Measurements from ENCODE around the gene GAD2.

The GAD2 gene

GRCh38 chr10:26216585-26217395 lies at the start of gene GAD2:
Gene GAD2, plus strand, starts transcription at chr10:26216774. Its CDS starts 36 bp downstream, at chr10:26216810.
- H3K4me3 ChIP-seq (ENCODE audit: low read length), result no peak within 1 kb of the TSS
- no peak for TF ChIP-seq ZNF274 (IDR thresholded peaks at IDR 0.05; ENCODE audit: low read depth, low read length)

GRCh38 chr10:26169466-26169865 lies 47.1 kb upstream of the GAD2 start:
- H3K4me3 ChIP-seq (ENCODE audit: low read length), result no peak overlapping the region
- TF ChIP-seq ZNF274 (IDR thresholded peaks at IDR 0.05; ENCODE audit: low read depth, low read length), result no peak

- TF ChIP-seq ZNF274 (IDR thresholded peaks at IDR 0.05; ENCODE audit: low read depth, low read length), result no peak
- H3K4me3 ChIP-seq (ENCODE audit: low read length), result no peak overlapping the region
These were observed 44.4 kb upstream of the GAD2 start for GRCh38 chr10:26172131-26172530.

- no peak overlapping the region for H3K4me3 ChIP-seq (ENCODE audit: low read length)
- no peak for TF ChIP-seq ZNF274 (IDR thresholded peaks at IDR 0.05; ENCODE audit: low read depth, low read length)
These were observed 42.7 kb upstream of the GAD2 start for GRCh38 chr10:26173837-26174236.

GRCh38 chr10:26177341-26177740 lies 39.2 kb upstream of the GAD2 start:
- H3K4me3 ChIP-seq (ENCODE audit: low read length), result no peak overlapping the region
- no peak for TF ChIP-seq ZNF274 (IDR thresholded peaks at IDR 0.05; ENCODE audit: low read depth, low read length)

GRCh38 chr10:26194275-26194674 lies 22.3 kb upstream of the GAD2 start:
- no peak for TF ChIP-seq ZNF274 (IDR thresholded peaks at IDR 0.05; ENCODE audit: low read depth, low read length)
- no peak overlapping the region for H3K4me3 ChIP-seq (ENCODE audit: low read length)

- TF ChIP-seq ZNF274 (IDR thresholded peaks at IDR 0.05; ENCODE audit: low read depth, low read length), result no peak
- H3K4me3 ChIP-seq (ENCODE audit: low read length), result no peak overlapping the region
These were observed 19.3 kb upstream of the GAD2 start for GRCh38 chr10:26197248-26197647.

- no peak for TF ChIP-seq ZNF274 (IDR thresholded peaks at IDR 0.05; ENCODE audit: low read depth, low read length)
These were observed 18.5 kb upstream of the GAD2 start for GRCh38 chr10:26198119-26198518.

GRCh38 chr10:26199841-26200240 lies 16.7 kb upstream of the GAD2 start:
- TF ChIP-seq ZNF274 (IDR thresholded peaks at IDR 0.05; ENCODE audit: low read depth, low read length), result no peak
- no peak overlapping the region for H3K4me3 ChIP-seq (ENCODE audit: low read length)

More at GRCh38 chr10:26198119-26198518, 18.5 kb upstream of the GAD2 start:
- no peak overlapping the region for H3K4me3 ChIP-seq (ENCODE audit: low read length)

GRCh38 chr10:26205223-26205622 lies 11.4 kb upstream of the GAD2 start:
- TF ChIP-seq ZNF274 (IDR thresholded peaks at IDR 0.05; ENCODE audit: low read depth, low read length), result no peak
- no peak overlapping the region for H3K4me3 ChIP-seq (ENCODE audit: low read length)

GRCh38 chr10:26211781-26212444 lies 4.7 kb upstream of the GAD2 start:
- H3K4me3 ChIP-seq (ENCODE audit: low read length), result no peak overlapping the region

GRCh38 chr10:26212511-26212910 lies 4.1 kb upstream of the GAD2 start:
- no peak for TF ChIP-seq ZNF274 (IDR thresholded peaks at IDR 0.05; ENCODE audit: low read depth, low read length)
- no peak overlapping the region for H3K4me3 ChIP-seq (ENCODE audit: low read length)

More at GRCh38 chr10:26211781-26212444, 4.7 kb upstream of the GAD2 start:
- no peak for TF ChIP-seq ZNF274 (IDR thresholded peaks at IDR 0.05; ENCODE audit: low read depth, low read length)

GRCh38 chr10:26213157-26213800 lies 3.3 kb upstream of the GAD2 start:
- H3K4me3 ChIP-seq (ENCODE audit: low read length), result no peak overlapping the region
- TF ChIP-seq ZNF274 (IDR thresholded peaks at IDR 0.05; ENCODE audit: low read depth, low read length), result no peak

- no peak overlapping the region for H3K4me3 ChIP-seq (ENCODE audit: low read length)
- no peak for TF ChIP-seq ZNF274 (IDR thresholded peaks at IDR 0.05; ENCODE audit: low read depth, low read length)
These were observed 2.6 kb upstream of the GAD2 start for GRCh38 chr10:26214004-26214403.
